GM13977 (cell line): ENCODE results near the gene JCHAIN.
"Not testable (repeated sequence)": the region's sequence is repeated elsewhere in the genome, so short reads cannot be mapped to it uniquely, and the experiment has no call there.

Experiments
- DNase-seq: peaks from one replicate; pipeline ENCODE4 v3.0.0; 2012; ENCODE audit warnings: low spot score
- CTCF ChIP-seq: IDR thresholded peaks from 2 replicates; pipeline ENCODE4 v1.5.1; 2012; ENCODE audit warnings: mild to moderate bottlenecking, control low read depth; ENCODE audit not compliant: insufficient read depth; ENCODE audit errors: extremely low read depth, missing control alignments
- in situ Hi-C: fragments of 300-500 bp; cut with MboI; formaldehyde crosslinking; loops from one replicate; pipeline ENCODE4 v1.12.0; 2022; ENCODE audit warnings: low sequenced_read_pairs, low pct_unique_long_range_greater_than_20kb, mixed read lengths, inconsistent platforms; ENCODE audit not compliant: unreplicated experiment

Gene JCHAIN

GRCh38 chr4:70704215-70704930, 38.1 kb upstream of the JCHAIN start:
- peak; percentile 89 for DNase-seq
- TF ChIP-seq CTCF, result peak; percentile 51
- in situ Hi-C loops, result no loop called here

GRCh38 chr4:70703619-70704214, 37.4 kb upstream of the JCHAIN start:
- in situ Hi-C loops, result no loop called here
- DNase-seq, result peak; percentile 20
- no peak for TF ChIP-seq CTCF

GRCh38 chr4:70702592-70702991, 36.3 kb upstream of the JCHAIN start:
- in situ Hi-C loops, result not testable (repeated sequence)

DNA sequence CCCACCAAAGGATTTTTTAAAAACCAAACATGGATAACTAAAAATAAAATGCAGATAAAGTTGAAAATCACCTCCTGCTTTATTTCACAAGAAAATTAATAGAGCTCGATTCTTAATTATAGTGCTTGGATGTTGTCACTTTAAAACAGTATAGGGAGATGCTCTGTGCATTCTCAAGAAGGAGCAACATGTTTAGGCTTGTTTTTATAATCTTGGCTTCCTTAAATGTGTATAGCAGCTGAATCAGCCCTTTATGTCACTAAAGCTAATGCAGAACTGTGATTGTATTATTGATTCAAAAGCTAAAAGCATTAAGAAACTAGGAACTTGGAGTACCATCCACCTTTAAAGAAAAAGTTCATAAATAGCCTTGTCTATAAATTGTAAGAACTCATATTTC, 35.0 kb upstream of the JCHAIN start:
- TF ChIP-seq CTCF, result no peak
- DNase-seq, result no peak
- in situ Hi-C loops, result no loop called here

More at GRCh38 chr4:70702592-70702991, 36.3 kb upstream of the JCHAIN start:
- not testable (repeated sequence) for DNase-seq

DNA sequence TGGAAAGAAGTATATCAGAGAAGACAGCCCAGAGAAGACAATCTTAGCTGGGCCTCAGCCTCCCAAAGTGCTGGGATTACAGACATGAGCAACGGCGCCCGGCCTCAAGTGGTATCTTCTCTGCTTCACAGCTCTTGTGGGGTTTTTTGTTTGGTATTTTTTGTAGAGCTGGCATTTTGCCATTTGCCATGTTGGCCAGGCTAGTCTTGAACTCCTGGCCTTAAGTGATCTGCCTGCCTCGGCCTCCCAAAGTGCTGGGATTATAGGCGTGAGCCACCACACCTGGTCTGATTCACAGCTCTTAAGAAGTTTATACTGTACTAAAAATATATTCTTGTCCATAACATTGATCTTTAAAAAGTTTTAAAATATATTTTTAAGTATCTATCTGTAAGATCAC, 34.4 kb upstream of the JCHAIN start:
- no peak for TF ChIP-seq CTCF
- DNase-seq, result no peak
- in situ Hi-C loops, result no loop called here

DNA sequence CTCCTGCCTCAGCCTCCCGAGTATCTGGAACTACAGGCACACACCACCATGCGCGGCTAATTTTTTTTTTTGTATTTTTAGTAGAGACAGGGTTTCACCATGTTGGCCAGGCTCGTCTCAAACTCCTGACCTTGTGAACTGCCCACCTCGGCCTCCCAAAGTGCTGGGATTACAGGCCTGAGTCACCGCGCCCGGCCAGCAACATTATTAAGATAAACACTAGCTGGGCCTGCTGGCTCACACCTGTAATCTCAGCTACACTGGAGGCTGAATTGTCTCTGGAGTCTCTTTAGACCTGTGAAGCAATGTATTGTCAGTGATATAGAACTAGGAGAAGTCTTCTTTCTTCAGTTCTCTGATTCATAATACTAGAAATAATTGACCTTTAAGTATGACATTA, 32.1 kb upstream of the JCHAIN start:
- DNase-seq, in situ Hi-C loops: not testable (repeated sequence)

- in situ Hi-C loops, DNase-seq: not testable (repeated sequence)
These were observed 28.3 kb upstream of the JCHAIN start for GRCh38 chr4:70694633-70695032.

DNA sequence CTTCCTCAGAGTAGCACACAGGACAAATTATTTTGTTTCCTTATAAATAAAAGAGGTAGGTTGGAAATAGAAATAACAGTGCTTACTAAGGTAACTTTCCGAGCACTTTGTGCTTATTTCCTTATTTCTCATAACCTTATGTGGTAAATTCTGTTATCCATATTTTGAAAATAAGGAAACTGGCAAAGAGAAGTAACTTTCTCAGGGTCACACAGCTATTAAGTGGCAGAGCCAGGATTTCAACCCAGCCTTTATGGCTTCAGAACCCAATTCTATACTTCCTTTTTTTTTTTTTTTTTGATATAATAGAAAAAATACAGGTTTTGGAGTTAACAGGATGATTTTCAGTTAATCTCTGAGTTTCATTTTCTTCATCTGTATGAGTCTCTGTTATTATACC, 25.4 kb upstream of the JCHAIN start:
- no peak for TF ChIP-seq CTCF
- in situ Hi-C loops, result no loop called here
- DNase-seq, result no peak
